Measurements from ENCODE around the gene STXBP1.

Gene STXBP1

GRCh38 chr9:127731938-127732337 is 119.9 kb downstream of the STXBP1 start:
- in situ Hi-C loops (cut with HindIII; ENCODE audit: low sequenced_read_pairs), result no loop called here

DNA sequence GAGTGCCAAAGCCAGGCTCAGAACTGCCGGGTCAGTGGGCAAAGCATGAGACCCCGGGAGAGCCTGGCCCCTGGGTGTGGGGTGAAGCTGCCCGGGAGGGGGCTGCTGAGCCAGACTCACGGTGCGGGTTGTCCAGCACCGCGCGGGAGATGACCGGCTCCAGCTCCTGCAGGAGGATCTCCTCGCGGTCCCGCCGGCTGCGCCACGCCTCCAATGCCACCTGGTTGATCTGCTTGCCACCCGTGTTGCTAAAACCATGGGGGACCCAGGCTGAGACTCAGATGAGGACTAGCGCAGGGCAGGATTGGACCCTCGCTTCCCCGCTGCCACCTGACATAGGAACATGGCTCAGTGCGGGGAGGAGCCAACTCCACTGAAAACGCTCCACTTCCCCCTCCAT is 120.4 kb downstream of the STXBP1 start:
- in situ Hi-C loops (cut with HindIII; ENCODE audit: low sequenced_read_pairs), result no loop called here

DNA sequence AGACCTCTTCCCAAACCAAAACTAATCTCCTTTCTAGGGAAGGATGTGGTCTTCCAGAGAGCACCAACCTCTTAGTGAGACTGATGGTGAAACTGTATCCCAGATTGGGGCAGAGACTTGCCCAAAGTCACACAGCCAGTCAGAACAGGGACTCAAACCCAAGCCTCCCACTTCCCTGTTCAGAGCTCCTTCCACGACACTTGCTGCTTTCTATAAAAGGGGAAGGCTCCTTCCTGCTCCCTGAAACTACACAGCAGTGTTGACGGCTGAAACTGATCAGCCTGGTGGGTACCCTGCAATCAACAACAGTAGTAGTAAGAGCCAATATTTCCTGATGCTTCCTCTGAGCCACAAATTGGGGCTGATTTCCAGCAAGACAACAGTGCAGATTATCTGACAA is 121.5 kb downstream of the STXBP1 start:
- in situ Hi-C loops (cut with HindIII; ENCODE audit: low sequenced_read_pairs), result no loop called here

DNA sequence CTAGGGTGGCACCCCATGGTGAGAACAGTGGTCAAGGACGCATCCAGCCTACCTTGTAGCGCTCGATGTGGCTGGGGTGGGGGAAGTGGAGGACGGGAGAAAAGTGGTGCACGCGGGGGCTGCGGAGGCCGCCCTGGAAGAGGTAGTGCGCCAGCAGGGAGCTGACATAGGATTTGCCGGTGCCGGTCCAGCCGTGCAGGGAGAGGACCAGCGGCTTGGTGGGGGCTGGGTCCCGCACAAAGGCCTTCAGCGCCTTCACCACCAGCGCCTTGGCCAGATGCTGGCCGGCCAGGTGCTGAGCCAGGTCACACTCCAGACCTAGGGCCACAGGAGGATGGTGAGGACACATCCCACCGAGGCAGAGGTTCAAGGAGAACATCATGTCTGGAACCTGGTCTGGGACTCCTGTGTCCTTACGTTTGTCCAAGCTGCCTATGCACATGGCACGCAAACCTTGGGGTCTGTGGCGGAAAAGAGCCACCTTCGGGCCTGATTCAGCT is 122.2 kb downstream of the STXBP1 start:
- in situ Hi-C loops (cut with HindIII; ENCODE audit: low sequenced_read_pairs), result no loop called here

- in situ Hi-C loops (cut with HindIII; ENCODE audit: low sequenced_read_pairs), result no loop called here
Observed at GRCh38 chr9:127734747-127735529, 122.9 kb downstream of the STXBP1 start, which contains the start of gene TOR2A. Gene TOR2A, minus strand, starts transcription at chr9:127735294. Its CDS starts 24 bp downstream, at chr9:127735270.

GRCh38 chr9:127735530-127736185 is 123.6 kb downstream of the STXBP1 start:
- in situ Hi-C loops (cut with HindIII; ENCODE audit: low sequenced_read_pairs), result no loop called here

GRCh38 chr9:127738666-127739065 is 126.6 kb downstream of the STXBP1 start:
- in situ Hi-C loops (cut with HindIII; ENCODE audit: low sequenced_read_pairs), result no loop called here

- in situ Hi-C loops (cut with HindIII; ENCODE audit: low sequenced_read_pairs), result no loop called here
Observed at GRCh38 chr9:127739614-127740330, 127.7 kb downstream of the STXBP1 start.

- in situ Hi-C loops (cut with HindIII; ENCODE audit: low sequenced_read_pairs), result no loop called here
Observed at GRCh38 chr9:127741831-127742434, 129.9 kb downstream of the STXBP1 start.
